Measurements from ENCODE around the gene PTPRM.

DNA sequence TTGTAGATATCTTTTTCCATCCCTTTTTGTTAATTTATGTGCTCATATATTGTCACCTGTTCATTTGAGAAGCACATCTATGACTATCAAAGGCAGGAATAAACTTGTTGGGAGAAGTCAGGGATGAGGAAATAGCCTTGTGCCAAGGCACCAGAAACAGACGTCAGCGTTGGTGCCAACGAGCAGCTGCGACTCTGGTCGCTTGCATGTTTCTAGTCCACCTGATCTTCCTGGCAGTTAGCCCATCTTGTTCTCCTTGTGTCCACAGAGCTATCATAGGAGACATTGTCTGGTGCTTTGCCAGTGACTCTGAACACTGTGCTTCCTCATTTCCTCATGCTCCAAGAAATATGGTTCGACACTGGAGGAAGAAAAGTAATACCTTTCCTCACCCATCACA, 374.4 kb downstream of the PTPRM start:
- TF ChIP-seq CTCF (conservative IDR thresholded peaks at IDR 0.05; ENCODE audit: low read length) (no peak), EZH2phosphoT487 (IDR thresholded peaks at IDR 0.05; ENCODE audit: borderline replicate concordance) (no peak)

All from Loucy (cell line).